Measurements from ENCODE around the gene ELP2.
"Not testable (repeated sequence)": the region's sequence is repeated elsewhere in the genome, so short reads cannot be mapped to it uniquely, and the experiment has no call there.

The ELP2 gene

DNA sequence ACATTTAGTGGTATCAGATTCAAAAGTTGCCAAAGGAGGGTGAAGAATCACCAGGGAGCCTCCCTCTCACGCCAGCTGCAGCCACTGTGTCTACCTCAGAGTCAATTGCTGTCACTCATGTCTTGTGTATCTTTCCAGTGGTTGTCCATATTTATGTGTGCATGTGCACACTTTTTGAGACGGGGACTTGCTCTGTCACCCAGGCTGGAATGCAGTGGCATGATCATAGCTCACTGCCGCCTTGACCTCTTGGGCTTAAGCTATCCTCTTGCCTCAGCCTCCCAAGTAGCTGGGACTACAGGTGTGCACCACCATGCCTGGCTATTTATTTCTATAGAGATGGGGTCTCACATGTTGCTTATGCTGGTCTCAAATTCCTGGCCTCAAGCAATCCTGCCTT is 61.6 kb downstream of the ELP2 start:
- no peak for DNase-seq (ENCODE audit: low spot score)

GRCh38 chr18:36191711-36192110 is 62.0 kb downstream of the ELP2 start:
- no peak for DNase-seq (ENCODE audit: low spot score)

DNA sequence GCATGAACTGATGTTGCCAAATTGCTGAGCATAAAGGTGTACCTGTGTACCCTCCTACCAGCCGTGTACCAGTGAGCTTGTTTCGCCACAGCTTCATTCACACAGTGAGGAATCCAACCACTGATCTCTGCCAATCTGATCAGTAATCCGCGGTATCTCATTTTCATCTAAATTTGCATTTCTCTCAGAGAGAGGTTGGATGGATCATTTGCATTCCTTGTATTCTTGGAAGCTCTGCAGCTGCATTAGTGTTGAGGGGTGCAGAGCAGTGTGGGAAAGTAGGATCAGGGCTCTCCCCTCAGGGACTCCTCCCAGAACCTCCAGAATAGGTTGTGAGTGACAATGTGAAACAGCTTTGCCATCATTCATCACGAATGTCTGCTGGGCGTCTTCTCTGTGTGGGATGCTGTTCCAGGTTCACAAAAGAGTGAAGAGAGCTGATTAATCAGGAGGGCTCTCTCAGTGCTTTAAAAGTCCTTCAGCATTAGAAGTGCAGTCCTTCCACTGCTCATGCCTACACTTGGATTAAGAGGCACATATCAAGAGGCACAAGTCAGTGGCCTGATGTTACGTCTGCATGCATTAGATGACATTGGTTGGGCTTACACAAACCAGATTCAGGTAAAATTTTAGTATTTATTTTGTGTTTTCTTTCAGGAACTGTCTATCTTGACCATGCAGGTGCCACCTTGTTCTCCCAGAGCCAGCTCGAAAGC is 65.1 kb downstream of the ELP2 start:
- no peak for DNase-seq (ENCODE audit: low spot score)

GRCh38 chr18:36195427-36196122 is 65.9 kb downstream of the ELP2 start:
- DNase-seq (ENCODE audit: low spot score), result no peak

GRCh38 chr18:36196238-36196995 is 66.7 kb downstream of the ELP2 start:
- no peak for DNase-seq (ENCODE audit: low spot score)

DNA sequence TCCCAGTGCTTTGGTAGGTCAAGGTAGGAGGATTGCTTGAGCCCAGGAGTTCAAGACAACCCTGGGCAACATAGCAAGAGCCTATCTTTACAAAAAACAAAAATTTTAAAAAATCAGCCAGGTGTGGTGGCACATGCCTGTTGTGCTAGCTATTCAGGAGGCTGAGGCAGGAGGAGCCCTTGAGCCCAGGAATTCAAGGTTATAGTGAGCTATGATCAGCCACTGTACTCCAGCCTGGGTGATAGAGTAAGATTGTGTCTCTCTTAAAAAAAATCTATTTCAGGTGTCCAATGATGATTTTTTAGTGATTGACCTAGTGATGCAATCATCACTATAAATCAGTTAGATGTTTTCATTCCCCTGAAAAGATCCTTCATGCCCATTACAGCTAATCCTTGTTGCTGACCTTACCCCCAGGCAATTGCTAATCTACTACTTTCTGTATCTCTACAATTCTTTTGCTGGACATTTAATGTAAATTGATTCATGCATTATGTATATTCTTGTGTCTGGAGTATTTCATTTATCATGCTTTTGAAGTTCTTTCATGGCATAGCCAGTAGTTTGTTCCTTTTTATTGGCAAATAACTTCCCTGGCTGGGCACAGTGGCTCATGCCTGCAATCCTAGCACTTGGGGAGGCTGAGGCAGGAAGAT is 67.9 kb downstream of the ELP2 start:
- no peak for DNase-seq (ENCODE audit: low spot score)

- no peak for DNase-seq (ENCODE audit: low spot score)
Measured at GRCh38 chr18:36199691-36200295, 70.1 kb downstream of the ELP2 start.

DNA sequence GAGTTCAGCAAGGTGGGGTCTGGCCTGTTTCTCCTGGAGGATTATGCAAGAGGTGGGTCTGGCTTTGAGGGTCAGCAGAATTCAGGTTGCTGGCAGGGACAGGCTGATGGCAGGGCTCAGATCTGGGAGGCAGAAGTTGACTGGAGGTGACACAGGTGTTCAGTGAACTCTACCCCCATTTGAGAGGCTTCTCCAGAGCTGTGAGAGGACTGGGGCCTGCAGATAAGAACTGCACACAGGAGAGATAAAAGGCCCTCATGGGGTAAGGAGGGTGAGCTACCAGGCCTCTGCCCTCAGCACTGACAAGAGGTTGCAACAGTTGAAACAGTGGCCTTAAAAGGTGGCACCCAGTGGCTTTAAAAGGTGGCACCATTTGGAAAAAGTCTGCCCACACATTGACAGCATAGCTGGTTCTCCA is 70.7 kb downstream of the ELP2 start:
- no peak for DNase-seq (ENCODE audit: low spot score)

DNA sequence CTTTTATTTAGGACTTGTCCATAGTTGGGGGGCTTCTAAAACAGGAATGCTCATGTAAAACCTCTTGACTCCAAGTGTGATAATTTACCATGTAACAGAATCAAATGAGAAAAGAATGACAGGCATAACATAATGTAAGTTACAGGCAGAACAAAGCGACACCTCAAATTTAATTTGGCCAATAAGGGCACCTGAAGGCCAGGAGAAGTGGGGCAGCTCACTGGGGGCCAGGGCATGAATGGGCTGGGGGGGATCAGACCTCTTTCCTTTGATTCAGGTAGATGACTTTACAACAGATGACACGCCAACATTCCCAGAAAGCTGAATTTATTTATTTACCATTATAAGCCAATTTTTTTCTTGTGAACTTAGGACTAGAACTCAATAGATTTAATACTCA is 72.1 kb downstream of the ELP2 start:
- no peak for DNase-seq (ENCODE audit: low spot score)

- DNase-seq (ENCODE audit: low spot score), result no peak
Measured at GRCh38 chr18:36203360-36203895, 73.7 kb downstream of the ELP2 start.

DNA sequence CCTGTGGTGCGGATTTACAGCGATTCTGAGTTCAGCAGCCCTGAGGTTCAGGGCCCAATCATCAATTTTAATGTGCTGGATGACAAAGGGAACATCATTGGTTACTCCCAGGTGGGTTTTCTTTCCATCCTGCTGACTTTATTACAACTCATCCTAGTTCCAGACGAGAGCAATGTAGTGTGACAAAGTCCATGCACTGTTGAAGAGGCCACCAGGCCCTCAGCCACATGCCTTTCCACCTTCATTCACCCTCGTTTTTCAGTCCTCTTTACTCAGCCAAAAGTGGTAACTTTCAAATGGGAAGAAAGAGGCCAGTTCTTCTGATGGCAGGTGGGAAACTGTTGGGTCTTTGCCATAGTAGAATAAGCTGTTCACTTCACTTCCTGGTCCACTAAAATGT is 75.5 kb downstream of the ELP2 start:
- no peak for DNase-seq (ENCODE audit: low spot score)

DNA sequence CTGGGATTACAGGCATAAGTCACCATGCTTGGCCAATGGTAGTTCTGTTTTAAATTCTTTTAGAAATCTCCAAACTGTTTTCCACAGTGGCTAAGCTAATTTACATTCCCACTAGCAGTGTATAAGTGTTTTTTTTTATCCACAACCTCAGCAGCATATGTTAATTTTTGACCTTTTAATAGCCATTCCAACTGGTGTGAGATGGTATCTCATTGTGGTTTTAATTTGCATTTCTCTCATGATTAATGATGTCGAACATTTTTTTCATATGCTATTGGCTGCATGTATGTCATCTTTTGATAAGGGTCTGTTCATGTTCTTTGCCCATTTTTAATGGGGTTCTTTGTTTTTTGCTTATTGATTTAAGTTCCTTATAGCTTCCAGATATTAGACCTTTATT is 77.6 kb downstream of the ELP2 start:
- no peak for DNase-seq (ENCODE audit: low spot score)

- DNase-seq (ENCODE audit: low spot score), result not testable (repeated sequence)
Measured at GRCh38 chr18:36207969-36208368, 78.3 kb downstream of the ELP2 start.

DNA sequence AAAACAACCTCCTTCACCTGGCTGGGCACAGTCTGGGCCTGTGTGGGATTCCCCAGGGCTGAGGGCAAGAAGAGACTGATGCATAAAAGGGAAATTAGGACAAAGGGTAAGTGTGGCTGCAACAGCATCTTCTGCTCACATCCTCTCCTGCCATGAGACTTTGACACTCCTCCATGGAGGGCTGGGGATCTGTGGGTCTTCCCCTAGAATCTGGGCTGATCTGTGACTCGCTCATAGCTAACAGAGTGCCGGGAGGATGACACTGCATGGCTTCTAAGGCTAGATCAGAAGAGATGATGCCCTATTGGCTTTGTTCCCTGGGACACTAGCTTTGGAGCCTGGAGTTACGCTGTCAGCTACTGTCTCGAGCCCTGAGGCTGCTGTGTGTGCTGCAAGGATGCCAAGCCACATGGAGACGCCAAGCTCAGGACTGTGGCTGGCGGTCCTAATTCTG is 81.9 kb downstream of the ELP2 start:
- no peak for DNase-seq (ENCODE audit: low spot score)

GRCh38 chr18:36212301-36213171 is 82.8 kb downstream of the ELP2 start:
- no peak for DNase-seq (ENCODE audit: low spot score)

DNA sequence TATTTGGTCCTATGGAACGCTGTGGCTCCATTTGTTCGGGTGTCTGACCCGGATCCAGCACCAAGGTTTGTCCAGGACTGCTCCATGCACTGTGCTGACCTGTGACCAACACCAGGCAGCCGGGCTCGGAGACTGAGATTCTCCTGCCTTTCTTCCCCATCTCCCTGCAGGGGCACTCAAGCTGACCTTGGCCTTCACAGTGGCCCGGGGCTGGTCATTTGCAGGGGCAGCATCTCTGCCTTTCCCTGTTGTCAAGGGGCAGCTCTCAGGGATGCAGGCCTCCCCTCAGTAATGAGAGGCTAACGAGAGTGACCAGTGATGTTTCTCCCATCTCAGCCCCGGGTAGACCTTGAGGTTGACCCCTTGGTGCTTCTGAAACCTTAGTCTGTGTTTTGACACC is 85.1 kb downstream of the ELP2 start:
- DNase-seq (ENCODE audit: low spot score), result no peak

DNA sequence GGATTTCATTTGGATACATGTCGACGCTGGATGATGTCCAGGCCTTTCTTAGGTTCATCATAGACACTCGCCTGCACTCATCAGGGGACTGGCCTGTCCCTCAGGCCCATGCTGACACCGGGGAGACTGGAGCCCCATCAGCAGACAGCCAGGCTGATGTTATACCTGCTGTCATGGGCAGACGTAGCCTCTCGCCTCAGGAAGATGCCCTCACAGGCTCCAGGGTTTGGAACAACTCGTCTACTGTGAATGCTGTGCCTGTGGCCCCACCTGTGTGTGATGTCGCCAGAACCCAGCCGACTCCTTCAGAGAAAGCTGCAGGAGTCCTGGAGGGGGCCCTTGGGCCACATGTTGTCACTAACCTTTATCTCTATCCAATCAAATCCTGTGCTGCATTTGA is 85.9 kb downstream of the ELP2 start:
- no peak for DNase-seq (ENCODE audit: low spot score)

DNA sequence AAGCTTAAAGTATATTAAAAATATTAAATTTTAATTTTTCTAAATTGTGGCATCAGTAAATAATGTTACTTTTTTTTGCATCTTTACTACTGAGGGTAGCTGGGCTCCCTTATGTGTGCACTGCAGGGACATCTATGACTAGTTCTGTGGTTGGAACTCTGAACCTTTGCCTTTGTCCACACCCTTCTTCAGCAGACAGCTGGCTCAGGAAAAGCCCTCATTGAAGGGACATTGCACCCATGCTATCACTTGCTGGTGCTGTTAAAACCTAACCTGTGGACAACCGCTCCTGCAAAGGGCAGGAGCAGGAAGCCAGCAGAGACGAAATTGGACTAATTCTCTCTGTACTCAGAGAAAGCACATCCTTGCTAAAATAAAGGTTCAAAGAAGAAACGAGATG is 87.6 kb downstream of the ELP2 start:
- no peak for DNase-seq (ENCODE audit: low spot score)

GRCh38 chr18:36229188-36229587 is 99.5 kb downstream of the ELP2 start:
- DNase-seq (ENCODE audit: low spot score), result no peak

All from kidney capillary endothelial cell (primary cell).